ENCODE results near the gene PEAK1. TPM values are rescaled to one million over a fixed set of nuclear protein-coding genes. Genes with fewer than 3 reads are reported as not detected.

PEAK1 gene
- total RNA-seq, 1 experiment from 2014 or later: 58.7 TPM

GRCh38 chr15:77119446-77119845 is 300.5 kb downstream of the PEAK1 start:
- DNase-seq (ENCODE audit: low read depth, low spot score) (no peak), ATAC-seq (no peak)
- no peaks in the 10 kb centered on the region for H3K27me3 ChIP-seq (ENCODE audit: control insufficient read depth, insufficient read depth, low read length)
- intact Hi-C loops (cut with micrococcal nuclease; ENCODE audit: unreplicated experiment) (loop anchor here (2.0 kb wide), 2 partner anchors 377 to 423 kb away; no protein-coding TSS in a partner anchor), in situ Hi-C loops (cut with HindIII; ENCODE audit: low pct_unique_long_range_greater_than_20kb, low sequenced_read_pairs) (no loop called here)
- no peaks in the 10 kb centered on the region for H3K36me3 ChIP-seq (ENCODE audit: control insufficient read depth, insufficient read depth, low read length)
- BruUV-seq (replicated peaks): no TSS peak
- no peak overlapping the region for H3K4me3 ChIP-seq (ENCODE audit: low read depth in 2 of 2, low read length in 2 of 2)
- no peak overlapping the region for H3K27ac ChIP-seq (ENCODE audit: low read length)
- CTCF ChIA-PET: interaction anchor here (1.2 to 1.9 kb wide), 3 partner anchors 12 to 424 kb away, joined by 4 to 7 read pairs (median 5); no protein-coding TSS in a partner anchor
- no peak for TF ChIP-seq SIN3A (IDR thresholded peaks at IDR 0.05; ENCODE audit: borderline replicate concordance, insufficient read depth, low read depth, low read length)
- no peak for TF ChIP-seq CTCF (IDR thresholded peaks at IDR 0.05)
- POLR2A ChIA-PET: no interaction called here
- peaks cover 11% of the 10 kb centered on the region for H3K4me1 ChIP-seq (ENCODE audit: control insufficient read depth, insufficient read depth, low read length)
- no peaks in the 10 kb centered on the region for H3K9me3 ChIP-seq (ENCODE audit: control insufficient read depth, insufficient read depth, low read depth, low read length)

- DNase-seq (ENCODE audit: low read depth, low spot score) (peak; percentile 45), ATAC-seq (peak; percentile 79)
- H3K4me3 ChIP-seq (ENCODE audit: low read depth in 2 of 2, low read length in 2 of 2): no peak overlapping the region
- in situ Hi-C loops (cut with HindIII; ENCODE audit: low pct_unique_long_range_greater_than_20kb, low sequenced_read_pairs): no loop called here
- no TSS peak for BruUV-seq (replicated peaks)
- TF ChIP-seq TCF7L2 (IDR thresholded peaks at IDR 0.05; ENCODE audit: low read depth, low read length): no peak
- no peak for TF ChIP-seq SIN3A (IDR thresholded peaks at IDR 0.05; ENCODE audit: borderline replicate concordance, insufficient read depth, low read depth, low read length)
- TF ChIP-seq POLR2AphosphoS5 (IDR thresholded peaks at IDR 0.05; ENCODE audit: low read depth, low read length): no peak
- peak; percentile 73 for TF ChIP-seq CTCF (IDR thresholded peaks at IDR 0.05)
- TF ChIP-seq REST (IDR thresholded peaks at IDR 0.05; ENCODE audit: insufficient read depth in 1 of 2, low read depth in 2 of 2, low read length in 1 of 2): no peak
- CTCF ChIA-PET: interaction anchor here (1.2 to 1.9 kb wide), 3 partner anchors 13 to 424 kb away, joined by 4 to 7 read pairs (median 5); no protein-coding TSS in a partner anchor
- no peaks in the 10 kb centered on the region for H3K36me3 ChIP-seq (ENCODE audit: control insufficient read depth, insufficient read depth, low read length)
- intact Hi-C loops (cut with micrococcal nuclease; ENCODE audit: unreplicated experiment): loop anchor here (2.0 kb wide), 2 partner anchors 378 to 424 kb away; no protein-coding TSS in a partner anchor
- H3K4me1 ChIP-seq (ENCODE audit: control insufficient read depth, insufficient read depth, low read length): peaks cover 11% of the 10 kb centered on the region
- H3K27ac ChIP-seq (ENCODE audit: low read length): no peak overlapping the region
- POLR2A ChIA-PET: no interaction called here
- H3K9me3 ChIP-seq (ENCODE audit: control insufficient read depth, insufficient read depth, low read depth, low read length): no peaks in the 10 kb centered on the region
- H3K27me3 ChIP-seq (ENCODE audit: control insufficient read depth, insufficient read depth, low read length): no peaks in the 10 kb centered on the region
Measured at GRCh38 chr15:77118882-77119321, 301.0 kb downstream of the PEAK1 start.
